ENCODE results near the gene LAMC2.
A peak's percentile ranks its signal among the peaks of the same experiment; 100 is the strongest.

The LAMC2 gene

GRCh38 chr1:183235503-183235902 lies 49.4 kb downstream of the LAMC2 start:
- TF ChIP-seq, protein P1, sequence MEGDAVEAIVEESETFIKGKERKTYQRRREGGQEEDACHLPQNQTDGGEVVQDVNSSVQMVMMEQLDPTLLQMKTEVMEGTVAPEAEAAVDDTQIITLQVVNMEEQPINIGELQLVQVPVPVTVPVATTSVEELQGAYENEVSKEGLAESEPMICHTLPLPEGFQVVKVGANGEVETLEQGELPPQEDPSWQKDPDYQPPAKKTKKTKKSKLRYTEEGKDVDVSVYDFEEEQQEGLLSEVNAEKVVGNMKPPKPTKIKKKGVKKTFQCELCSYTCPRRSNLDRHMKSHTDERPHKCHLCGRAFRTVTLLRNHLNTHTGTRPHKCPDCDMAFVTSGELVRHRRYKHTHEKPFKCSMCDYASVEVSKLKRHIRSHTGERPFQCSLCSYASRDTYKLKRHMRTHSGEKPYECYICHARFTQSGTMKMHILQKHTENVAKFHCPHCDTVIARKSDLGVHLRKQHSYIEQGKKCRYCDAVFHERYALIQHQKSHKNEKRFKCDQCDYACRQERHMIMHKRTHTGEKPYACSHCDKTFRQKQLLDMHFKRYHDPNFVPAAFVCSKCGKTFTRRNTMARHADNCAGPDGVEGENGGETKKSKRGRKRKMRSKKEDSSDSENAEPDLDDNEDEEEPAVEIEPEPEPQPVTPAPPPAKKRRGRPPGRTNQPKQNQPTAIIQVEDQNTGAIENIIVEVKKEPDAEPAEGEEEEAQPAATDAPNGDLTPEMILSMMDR (IDR thresholded peaks at IDR 0.05; ENCODE audit: low read depth, low read length, missing control alignments), result no peak
- H3K36me3 ChIP-seq (replicated peaks), result no peaks in the 10 kb centered on the region
- peak overlapping the region; percentile 50 for H3K4me3 ChIP-seq (ENCODE audit: low read depth, low read length)
- in situ Hi-C loops (cut with HindIII; ENCODE audit: low pct_ligation_motif_present, low sequenced_read_pairs), result no loop called here
- H3K27ac ChIP-seq, result peak overlapping the region; percentile 100
- no peak for DNase-seq
- H3K27me3 ChIP-seq (replicated peaks), result no peaks in the 10 kb centered on the region

DNA sequence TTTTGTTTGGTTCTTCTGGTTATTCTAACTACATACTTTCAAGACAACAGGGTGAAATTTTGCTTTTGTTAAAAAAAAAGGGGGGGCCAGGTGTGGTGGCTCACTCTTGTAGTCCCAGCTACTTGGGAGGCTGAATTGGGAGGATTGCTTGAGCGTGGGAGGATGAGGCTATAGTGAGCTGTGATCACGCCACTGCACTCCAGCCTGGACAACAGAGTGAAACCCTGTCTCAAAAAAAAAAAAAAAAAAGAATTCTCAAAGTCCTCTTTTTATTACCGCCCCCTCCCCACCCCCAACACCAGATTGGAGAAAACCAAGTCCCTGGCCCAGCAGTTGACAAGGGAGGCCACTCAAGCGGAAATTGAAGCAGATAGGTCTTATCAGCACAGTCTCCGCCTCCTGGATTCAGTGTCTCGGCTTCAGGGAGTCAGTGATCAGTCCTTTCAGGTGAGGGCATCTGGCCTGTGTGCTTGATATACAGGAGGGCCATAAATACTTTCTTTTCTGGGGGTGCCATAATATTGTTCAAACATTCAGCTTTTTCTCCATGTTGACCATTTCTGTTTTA lies 50.2 kb downstream of the LAMC2 start:
- Histone ChIP-seq H3K4me3 (ENCODE audit: low read depth, low read length) (no peak overlapping the region), H3K36me3 (replicated peaks) (no peaks in the 10 kb centered on the region), H3K27ac (peak overlapping the region; percentile 100), H3K27me3 (replicated peaks) (no peaks in the 10 kb centered on the region)
- in situ Hi-C loops (cut with HindIII; ENCODE audit: low pct_ligation_motif_present, low sequenced_read_pairs), result no loop called here
- TF ChIP-seq, protein P1 (IDR thresholded peaks at IDR 0.05; ENCODE audit: low read depth, low read length, missing control alignments), result no peak
- no peak for DNase-seq

DNA sequence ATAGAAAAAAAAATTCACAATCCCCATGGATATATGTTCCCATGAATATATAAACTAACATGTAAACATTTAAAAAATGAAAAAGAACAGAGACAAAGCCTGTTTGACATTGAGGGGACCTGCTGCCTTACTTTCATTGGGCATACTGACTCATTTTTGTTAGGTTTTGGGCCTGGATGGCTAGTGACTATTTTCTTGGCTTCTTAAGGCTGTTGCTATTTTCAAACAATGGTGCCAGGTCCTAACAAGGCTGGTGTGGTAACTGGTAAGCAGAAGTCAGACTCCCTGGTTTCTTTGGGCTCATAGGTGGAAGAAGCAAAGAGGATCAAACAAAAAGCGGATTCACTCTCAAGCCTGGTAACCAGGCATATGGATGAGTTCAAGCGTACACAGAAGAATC lies 51.0 kb downstream of the LAMC2 start:
- Histone ChIP-seq H3K4me3 (ENCODE audit: low read depth, low read length) (no peak overlapping the region), H3K27ac (no peak overlapping the region)
- no peak for DNase-seq

DNA sequence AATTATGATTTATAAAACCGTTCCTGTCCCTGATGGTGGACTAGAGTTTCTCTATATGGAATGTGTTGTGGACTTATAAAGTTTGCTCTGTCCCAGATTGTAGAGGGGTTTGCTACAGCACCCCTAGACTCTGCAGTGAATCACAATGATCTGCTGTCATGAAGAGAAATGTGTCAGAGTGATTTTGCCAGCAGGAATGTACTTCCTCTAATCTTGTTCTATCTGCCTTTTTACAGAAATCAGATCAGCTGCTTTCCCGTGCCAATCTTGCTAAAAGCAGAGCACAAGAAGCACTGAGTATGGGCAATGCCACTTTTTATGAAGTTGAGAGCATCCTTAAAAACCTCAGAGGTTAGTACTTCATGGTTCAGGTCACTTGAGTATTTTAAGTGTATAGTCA lies 52.0 kb downstream of the LAMC2 start:
- DNase-seq, result peak; percentile 68
- in situ Hi-C loops (cut with HindIII; ENCODE audit: low pct_ligation_motif_present, low sequenced_read_pairs), result no loop called here
- Histone ChIP-seq H3K27me3 (replicated peaks) (no peaks in the 10 kb centered on the region), H3K27ac (peak overlapping the region; percentile 55), H3K4me3 (ENCODE audit: low read depth, low read length) (no peak overlapping the region), H3K36me3 (replicated peaks) (no peaks in the 10 kb centered on the region)
- TF ChIP-seq, protein P1 (IDR thresholded peaks at IDR 0.05; ENCODE audit: low read depth, low read length, missing control alignments), result no peak

More for the DNA sequence above, 51.0 kb downstream of the LAMC2 start:
- no peaks in the 10 kb centered on the region for H3K36me3 ChIP-seq (replicated peaks)
- TF ChIP-seq, protein P1 (IDR thresholded peaks at IDR 0.05; ENCODE audit: low read depth, low read length, missing control alignments), result no peak
- in situ Hi-C loops (cut with HindIII; ENCODE audit: low pct_ligation_motif_present, low sequenced_read_pairs), result no loop called here
- no peaks in the 10 kb centered on the region for H3K27me3 ChIP-seq (replicated peaks)

- in situ Hi-C loops (cut with HindIII; ENCODE audit: low pct_ligation_motif_present, low sequenced_read_pairs), result no loop called here
- TF ChIP-seq, protein P1 (IDR thresholded peaks at IDR 0.05; ENCODE audit: low read depth, low read length, missing control alignments), result no peak
- Histone ChIP-seq H3K27me3 (replicated peaks) (no peaks in the 10 kb centered on the region), H3K36me3 (replicated peaks) (no peaks in the 10 kb centered on the region), H3K27ac (no peak overlapping the region), H3K4me3 (ENCODE audit: low read depth, low read length) (no peak overlapping the region)
- DNase-seq, result no peak
These were observed 53.2 kb downstream of the LAMC2 start for GRCh38 chr1:183239220-183239742.
